Body of pancreas (tissue), 4 donors: ENCODE data around the gene CACNG6. TPM values are rescaled to one million over a fixed set of nuclear protein-coding genes. Genes with fewer than 3 reads are reported as not detected.

Source experiments
- ATAC-seq: fragments of 150-250 bp; one replicate; pipeline ENCODE4 v1.9.1; 2016
- DNase-seq, 4 donors: peaks; one replicate each; pipeline ENCODE4 v3.0.0-alpha.2; 2019
- H3K27ac ChIP-seq, 4 donors: fragments of 200-600 bp; sonication (generic); 1 replicate in 3 of 4; 2 replicates in 1 of 4; pipeline versions ENCODE4 v1.5.1 to v1.6.1; 2016 to 2019; ENCODE audit warnings: mild to moderate bottlenecking in 1 of 4, mixed read lengths in 1 of 4, moderate library complexity in 1 of 4
- H3K27me3 ChIP-seq, 2 donors: fragments of 200-600 bp; sonication (generic); one replicate each; pipeline ENCODE4 v1.6.0; 2016; ENCODE audit warnings: mild to moderate bottlenecking in 1 of 2
- H3K36me3 ChIP-seq, 2 donors: fragments of 200-600 bp; sonication (generic); replicated peaks in 1 of 2; 2 replicates each; pipeline ENCODE4 v1.5.1; 2016; ENCODE audit warnings: low read depth in 2 of 2; ENCODE audit not compliant: insufficient read depth in 1 of 2
- H3K4me1 ChIP-seq: fragments of 200-600 bp; sonication (generic); one replicate; pipeline ENCODE4 v1.6.0; 2016
- H3K4me3 ChIP-seq, 2 donors: fragments of 200-600 bp; sonication (generic); 1 replicate in 1 of 2; 2 replicates in 1 of 2; pipeline ENCODE4 v1.5.1; 2016 to 2019
- H3K9me3 ChIP-seq, 3 donors: fragments of 200-600 bp; sonication (generic); 1 replicate in 2 of 3; 2 replicates in 1 of 3; pipeline ENCODE4 v1.5.1; 2016
- CTCF ChIP-seq, 7 experiments: fragments of 450-650 bp in 4 of 7; fragments of 200-600 bp in 3 of 7; sonication (generic) in 3 of 7; IDR thresholded peaks; one replicate each; pipeline ENCODE4 v1.5.1; 2016 to 2019; ENCODE audit warnings: antibody characterized with exemption in 7 of 7
- POLR2A ChIP-seq, 3 donors: fragments of 450-650 bp; IDR thresholded peaks; one replicate each; pipeline ENCODE4 v1.6.1; 2016; ENCODE audit warnings: antibody characterized with exemption in 3 of 3, mild to moderate bottlenecking in 2 of 3
- WGBS, 2 donors: methylation state at CpG; one replicate each; pipeline ENCODE4 v1.1.5; 2017; 5-methylcytosine and 5-hydroxymethylcytosine counted together
- intact Hi-C: fragments of 100-400 bp; cut with DNase I; formaldehyde crosslinking; loops from one replicate; pipeline ENCODE4 v1.15.1; 2023
- total RNA-seq, 2 donors: library from RNA; depleted of rRNA; stranded (reverse); fragments of >200 nt; gene quantifications; one replicate each; pipeline ENCODE4 v1.1.0, GENCODE V29; 2016

CACNG6 gene
- total RNA-seq, 2 donors from 2014 or later = not detected

- 71 to 74% methylated on average over 8 of the region's 8 CpGs for WGBS, 2 donors
- no peak overlapping the region for H3K27ac ChIP-seq
- no peaks in the 10 kb centered on the region for H3K36me3 ChIP-seq
- intact Hi-C loops = no loop called here
- TF ChIP-seq CTCF (IDR thresholded peaks at IDR 0.05) = no peak
- no peak for TF ChIP-seq POLR2A (IDR thresholded peaks at IDR 0.05)
- no peak for ATAC-seq
- H3K4me1 ChIP-seq = no peaks in the 10 kb centered on the region
- no peaks in the 10 kb centered on the region for H3K27me3 ChIP-seq
- DNase-seq = no peak
- H3K4me3 ChIP-seq = no peak overlapping the region
- no peaks in the 10 kb centered on the region for H3K9me3 ChIP-seq
Observed at GRCh38 chr19:54009440-54009839, 18.0 kb downstream of the CACNG6 start.

DNA sequence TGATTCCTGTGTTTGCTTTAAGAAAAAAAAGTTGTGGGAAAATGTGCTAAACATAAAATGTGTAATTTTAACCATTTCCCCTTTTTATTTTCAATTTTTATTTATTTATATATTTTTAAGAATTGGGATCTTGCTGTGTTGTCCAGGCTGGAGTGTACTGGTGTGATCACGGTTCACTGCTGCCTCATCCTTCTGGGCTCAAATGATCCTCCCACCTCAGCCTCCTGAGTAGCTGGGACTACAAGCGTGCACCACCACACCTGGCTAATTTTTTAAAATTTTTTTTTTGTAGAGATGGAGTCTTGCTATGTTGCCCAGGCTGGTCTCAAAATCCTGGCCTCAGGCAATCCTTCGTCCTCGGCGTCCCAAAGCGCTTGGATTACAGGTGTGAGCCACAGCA is 19.0 kb downstream of the CACNG6 start:
- intact Hi-C loops = no loop called here
- TF ChIP-seq POLR2A (IDR thresholded peaks at IDR 0.05) = no peak
- TF ChIP-seq CTCF (IDR thresholded peaks at IDR 0.05) = no peak
- Histone ChIP-seq H3K27ac (no peak overlapping the region), H3K4me3 (no peak overlapping the region), H3K4me1 (no peaks in the 10 kb centered on the region), H3K9me3 (no peaks in the 10 kb centered on the region), H3K36me3 (no peaks in the 10 kb centered on the region), H3K27me3 (no peaks in the 10 kb centered on the region)
- DNase-seq (no peak), ATAC-seq (no peak)
- 88 to 89% methylated on average over 6 of the region's 6 CpGs for WGBS, 2 donors

GRCh38 chr19:54011507-54012211 is 20.2 kb downstream of the CACNG6 start:
- no peaks in the 10 kb centered on the region for H3K9me3 ChIP-seq
- no peaks in the 10 kb centered on the region for H3K27me3 ChIP-seq
- H3K4me1 ChIP-seq = no peaks in the 10 kb centered on the region
- ATAC-seq (no peak), DNase-seq (no peak)
- no peak overlapping the region for H3K27ac ChIP-seq
- no peak for TF ChIP-seq CTCF (IDR thresholded peaks at IDR 0.05)
- TF ChIP-seq POLR2A (IDR thresholded peaks at IDR 0.05) = no peak
- no peak overlapping the region for H3K4me3 ChIP-seq
- WGBS, 2 donors = 20 to 33% methylated on average over 26 to 32 of the region's 36 CpGs
- intact Hi-C loops = no loop called here
- H3K36me3 ChIP-seq = no peaks in the 10 kb centered on the region

- intact Hi-C loops = no loop called here
- 68 to 73% methylated on average over 8 of the region's 8 CpGs for WGBS, 2 donors
- ATAC-seq = no peak
- DNase-seq = no peak
- Histone ChIP-seq H3K27ac (no peak overlapping the region), H3K27me3 (peaks cover 0 to 3% of the 10 kb centered on the region in 2 donors), H3K9me3 (no peaks in the 10 kb centered on the region), H3K36me3 (no peaks in the 10 kb centered on the region), H3K4me1 (no peaks in the 10 kb centered on the region), H3K4me3 (no peak overlapping the region)
- TF ChIP-seq POLR2A (IDR thresholded peaks at IDR 0.05) (no peak), CTCF (IDR thresholded peaks at IDR 0.05) (no peak)
Observed at GRCh38 chr19:54013866-54014265, 22.4 kb downstream of the CACNG6 start.
